ENCODE data around the gene COMMD4.
A peak's percentile ranks its signal among the peaks of the same experiment; 100 is the strongest.

The COMMD4 gene

GRCh38 chr15:75358771-75359536, 23.1 kb downstream of the COMMD4 start:
- DNase-seq (ENCODE audit: low read depth): no peak
- no peak overlapping the region for H3K4me3 ChIP-seq (ENCODE audit: control insufficient read depth, low read depth, low read length)
- no peak for TF ChIP-seq CTCF (conservative IDR thresholded peaks at IDR 0.05; ENCODE audit: control insufficient read depth, insufficient read depth, low read depth, low read length)

DNA sequence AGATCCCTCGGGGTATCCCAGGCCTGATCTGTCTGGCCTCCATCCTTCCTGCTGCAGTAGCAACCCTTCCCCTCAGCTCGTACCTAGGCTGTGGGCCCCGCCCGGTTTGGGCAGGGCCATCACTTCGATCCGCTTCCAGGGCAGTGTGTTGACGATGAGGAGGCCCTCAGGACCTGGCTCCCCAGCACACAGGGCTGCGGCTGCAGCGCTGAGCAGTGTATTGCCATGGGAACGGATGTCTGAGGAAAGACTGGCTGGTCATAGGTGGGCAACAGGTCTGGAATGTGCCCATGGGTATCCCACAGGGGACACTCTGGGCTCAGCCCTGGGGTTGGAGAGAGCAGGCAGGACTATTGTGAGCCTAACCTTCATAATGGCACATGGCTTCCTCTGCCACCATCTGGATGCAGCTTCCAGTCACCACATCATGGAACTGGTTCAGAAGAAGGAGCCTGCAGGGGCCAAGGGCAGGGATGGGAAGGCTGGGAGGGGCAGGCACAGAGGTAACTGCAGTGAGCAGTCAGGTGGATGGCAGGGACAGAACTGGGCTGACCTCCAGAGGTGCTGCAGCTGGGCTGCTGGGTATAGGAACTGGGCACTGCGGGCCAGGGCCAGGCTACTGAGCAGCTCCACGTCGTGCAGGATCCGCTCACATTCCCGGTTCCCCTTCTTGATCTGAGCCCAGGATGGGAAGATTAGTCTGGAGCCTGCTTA, 23.8 kb downstream of the COMMD4 start:
- no peak for TF ChIP-seq CTCF (conservative IDR thresholded peaks at IDR 0.05; ENCODE audit: control insufficient read depth, insufficient read depth, low read depth, low read length)
- DNase-seq (ENCODE audit: low read depth): no peak
- no peak overlapping the region for H3K4me3 ChIP-seq (ENCODE audit: control insufficient read depth, low read depth, low read length)

DNA sequence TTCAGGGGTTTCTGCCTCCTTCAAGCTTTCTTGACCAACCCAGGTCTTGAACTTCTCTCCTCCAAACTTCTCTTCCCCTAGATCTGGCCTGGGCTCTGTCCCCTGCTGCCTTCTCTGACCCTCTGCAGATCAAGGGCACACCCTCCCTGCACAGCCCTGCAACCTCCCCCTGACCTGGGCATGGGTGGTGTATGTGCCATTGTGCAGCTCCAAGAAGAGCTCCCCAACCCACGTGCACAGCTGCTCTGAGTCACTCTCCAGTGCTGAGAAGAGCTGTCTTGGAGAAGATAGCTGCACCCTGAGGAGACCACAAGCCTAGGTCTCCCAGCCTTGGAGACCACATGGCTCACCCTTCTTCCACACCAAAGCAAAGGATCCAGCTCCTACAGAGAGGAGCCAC, 24.5 kb downstream of the COMMD4 start:
- TF ChIP-seq CTCF (conservative IDR thresholded peaks at IDR 0.05; ENCODE audit: control insufficient read depth, insufficient read depth, low read depth, low read length): no peak
- H3K4me3 ChIP-seq (ENCODE audit: control insufficient read depth, low read depth, low read length): no peak overlapping the region
- peak; percentile 22 for DNase-seq (ENCODE audit: low read depth)

DNA sequence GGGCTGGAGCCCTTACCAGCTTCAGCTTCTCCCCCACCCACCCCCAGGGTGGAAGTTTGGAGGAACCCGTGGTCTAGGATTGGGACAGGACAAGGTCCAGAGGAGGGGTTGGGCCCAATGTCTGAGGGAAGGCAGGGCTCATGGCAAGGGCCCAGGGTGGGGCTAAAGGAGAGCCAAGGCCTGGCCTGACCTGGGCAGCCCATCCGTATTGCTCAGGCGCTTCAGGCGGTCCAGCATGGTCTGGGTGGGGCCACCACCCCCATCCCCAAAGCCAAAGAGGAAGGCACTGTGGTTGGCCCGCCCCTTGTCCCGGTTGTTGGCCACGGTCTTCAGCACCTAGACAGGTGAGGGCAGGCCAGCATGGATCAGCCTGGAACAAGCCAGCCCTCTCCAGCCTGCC, 25.0 kb downstream of the COMMD4 start:
- H3K4me3 ChIP-seq (ENCODE audit: control insufficient read depth, low read depth, low read length): no peak overlapping the region
- no peak for DNase-seq (ENCODE audit: low read depth)
- no peak for TF ChIP-seq CTCF (conservative IDR thresholded peaks at IDR 0.05; ENCODE audit: control insufficient read depth, insufficient read depth, low read depth, low read length)

- no peak for TF ChIP-seq CTCF (conservative IDR thresholded peaks at IDR 0.05; ENCODE audit: control insufficient read depth, insufficient read depth, low read depth, low read length)
- H3K4me3 ChIP-seq (ENCODE audit: control insufficient read depth, low read depth, low read length): no peak overlapping the region
- DNase-seq (ENCODE audit: low read depth): no peak
Measured at GRCh38 chr15:75361361-75361988, 25.6 kb downstream of the COMMD4 start.

DNA sequence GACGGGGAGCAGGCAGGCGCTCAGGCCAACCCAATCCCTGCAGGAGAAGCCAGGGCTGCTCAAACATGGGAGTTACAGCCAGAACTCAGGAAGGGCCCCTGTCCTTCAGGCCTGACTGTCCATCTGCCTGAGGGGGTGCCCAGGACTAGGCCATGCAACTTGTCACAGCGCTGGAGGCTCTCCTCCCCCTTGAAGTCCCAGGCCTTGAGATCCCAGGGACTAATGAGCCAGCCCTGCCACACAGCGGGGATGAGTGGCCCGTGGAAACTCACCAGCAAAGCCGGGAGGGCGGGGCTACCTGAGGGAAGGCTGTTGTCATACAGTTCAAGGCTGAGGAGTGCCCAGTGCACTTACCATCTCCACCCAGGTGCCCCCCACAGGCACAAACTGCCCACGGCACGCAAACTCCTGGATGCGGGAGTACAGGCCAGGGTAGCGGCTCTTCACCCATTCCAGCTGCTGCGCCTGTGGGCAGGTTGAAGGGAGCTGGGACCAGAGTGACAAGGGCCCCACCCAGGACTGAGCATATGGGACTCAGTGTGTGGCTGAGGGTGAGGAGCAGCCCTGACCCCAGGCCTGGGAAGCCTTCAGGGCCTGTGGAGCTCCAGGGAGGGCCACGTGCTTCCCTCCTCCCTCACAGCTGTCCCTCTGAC, 26.3 kb downstream of the COMMD4 start:
- no peak for DNase-seq (ENCODE audit: low read depth)
- TF ChIP-seq CTCF (conservative IDR thresholded peaks at IDR 0.05; ENCODE audit: control insufficient read depth, insufficient read depth, low read depth, low read length): no peak
- H3K4me3 ChIP-seq (ENCODE audit: control insufficient read depth, low read depth, low read length): no peak overlapping the region

All from fibroblast of mammary gland (primary cell).